ENCODE data around the gene DENND1A. TPM values are rescaled to one million over a fixed set of nuclear protein-coding genes. Genes with fewer than 3 reads are reported as not detected.
"Not testable (repeated sequence)": the region's sequence is repeated elsewhere in the genome, so short reads cannot be mapped to it uniquely, and the experiment has no call there.

DENND1A gene
- total and polyA plus RNA-seq, 7 donors, result 12.8 to 33.2 (median 19.2) TPM

DNA sequence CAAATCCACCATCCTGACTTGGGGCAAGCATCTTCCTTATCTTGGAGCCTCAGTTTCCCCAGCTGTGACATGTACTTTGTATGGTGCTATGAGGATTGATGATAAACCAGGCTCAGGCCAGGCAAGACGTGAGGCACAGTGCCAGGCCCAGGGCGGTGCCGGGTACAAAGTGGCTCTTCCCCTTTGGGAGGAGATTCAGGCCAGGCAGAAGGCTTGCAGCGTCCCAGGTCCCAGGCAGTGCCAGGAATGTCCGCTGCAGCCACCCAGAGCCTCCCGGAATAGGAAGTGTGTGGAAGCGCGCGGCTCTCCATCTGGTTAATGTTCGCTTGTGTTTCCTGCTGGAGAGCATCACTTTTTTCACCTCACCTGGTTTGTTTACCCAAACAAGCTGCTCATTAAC, 12.6 kb upstream of the DENND1A start:
- no peaks in the 10 kb centered on the region for H3K36me3 ChIP-seq
- no peaks in the 10 kb centered on the region for H3K9me3 ChIP-seq
- no peaks in the 10 kb centered on the region for H3K27me3 ChIP-seq
- no peak overlapping the region for H3K4me3 ChIP-seq
- intact Hi-C loops (cut with DNase I), result no loop called here
- TF ChIP-seq EP300 (IDR thresholded peaks at IDR 0.05), result no peak
- TF ChIP-seq, protein P1, sequence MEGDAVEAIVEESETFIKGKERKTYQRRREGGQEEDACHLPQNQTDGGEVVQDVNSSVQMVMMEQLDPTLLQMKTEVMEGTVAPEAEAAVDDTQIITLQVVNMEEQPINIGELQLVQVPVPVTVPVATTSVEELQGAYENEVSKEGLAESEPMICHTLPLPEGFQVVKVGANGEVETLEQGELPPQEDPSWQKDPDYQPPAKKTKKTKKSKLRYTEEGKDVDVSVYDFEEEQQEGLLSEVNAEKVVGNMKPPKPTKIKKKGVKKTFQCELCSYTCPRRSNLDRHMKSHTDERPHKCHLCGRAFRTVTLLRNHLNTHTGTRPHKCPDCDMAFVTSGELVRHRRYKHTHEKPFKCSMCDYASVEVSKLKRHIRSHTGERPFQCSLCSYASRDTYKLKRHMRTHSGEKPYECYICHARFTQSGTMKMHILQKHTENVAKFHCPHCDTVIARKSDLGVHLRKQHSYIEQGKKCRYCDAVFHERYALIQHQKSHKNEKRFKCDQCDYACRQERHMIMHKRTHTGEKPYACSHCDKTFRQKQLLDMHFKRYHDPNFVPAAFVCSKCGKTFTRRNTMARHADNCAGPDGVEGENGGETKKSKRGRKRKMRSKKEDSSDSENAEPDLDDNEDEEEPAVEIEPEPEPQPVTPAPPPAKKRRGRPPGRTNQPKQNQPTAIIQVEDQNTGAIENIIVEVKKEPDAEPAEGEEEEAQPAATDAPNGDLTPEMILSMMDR (IDR thresholded peaks at IDR 0.05), result no peak
- no peak for TF ChIP-seq POLR2A (IDR thresholded peaks at IDR 0.05)
- TF ChIP-seq POLR2AphosphoS5 (IDR thresholded peaks at IDR 0.05), result no peak
- no peaks in the 10 kb centered on the region for H3K4me1 ChIP-seq
- no peak overlapping the region for H3K27ac ChIP-seq
- DNase-seq, result no peak
- 17 to 67% methylated on average over 10 of the region's 10 CpGs for WGBS, 2 donors

DNA sequence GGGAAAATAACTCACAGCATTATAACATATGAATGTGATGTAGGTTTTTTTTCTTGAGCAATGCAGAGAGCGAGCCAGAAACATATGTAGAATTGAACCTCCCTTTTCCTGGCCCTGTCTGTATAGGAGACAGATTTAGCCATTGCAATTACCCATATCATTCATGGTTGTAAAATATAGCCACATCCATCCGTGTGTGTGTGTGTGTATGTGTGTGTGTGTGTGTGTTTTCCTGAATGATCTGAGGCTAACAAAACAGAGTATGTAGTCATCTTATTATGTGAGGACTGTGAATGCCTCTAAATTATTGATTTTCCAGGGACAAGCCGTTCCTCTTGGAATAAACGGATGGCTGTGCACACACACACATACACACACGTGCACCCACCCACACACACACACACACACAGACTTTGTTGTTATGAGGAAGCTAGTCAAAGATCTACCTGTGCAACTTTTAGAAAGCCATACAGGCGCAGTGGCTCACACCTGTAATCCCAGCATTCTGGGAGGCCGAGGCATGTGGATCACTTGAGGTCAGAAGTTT, 11.7 kb upstream of the DENND1A start:
- no peaks in the 10 kb centered on the region for H3K36me3 ChIP-seq
- intact Hi-C loops (cut with DNase I), result no loop called here
- no peak for DNase-seq
- H3K27ac ChIP-seq, result no peak overlapping the region
- TF ChIP-seq POLR2AphosphoS5 (IDR thresholded peaks at IDR 0.05) (no peak), EP300 (IDR thresholded peaks at IDR 0.05) (no peak), POLR2A (IDR thresholded peaks at IDR 0.05) (no peak)
- TF ChIP-seq, protein P1 (IDR thresholded peaks at IDR 0.05), result no peak
- no peak overlapping the region for H3K4me3 ChIP-seq
- peaks cover 0 to 1% (median 0%) of the 10 kb centered on the region in 4 donors for H3K9me3 ChIP-seq
- 40 to 71% methylated on average over 7 of the region's 7 CpGs for WGBS, 2 donors
- H3K27me3 ChIP-seq, result no peaks in the 10 kb centered on the region
- no peaks in the 10 kb centered on the region for H3K4me1 ChIP-seq

DNA sequence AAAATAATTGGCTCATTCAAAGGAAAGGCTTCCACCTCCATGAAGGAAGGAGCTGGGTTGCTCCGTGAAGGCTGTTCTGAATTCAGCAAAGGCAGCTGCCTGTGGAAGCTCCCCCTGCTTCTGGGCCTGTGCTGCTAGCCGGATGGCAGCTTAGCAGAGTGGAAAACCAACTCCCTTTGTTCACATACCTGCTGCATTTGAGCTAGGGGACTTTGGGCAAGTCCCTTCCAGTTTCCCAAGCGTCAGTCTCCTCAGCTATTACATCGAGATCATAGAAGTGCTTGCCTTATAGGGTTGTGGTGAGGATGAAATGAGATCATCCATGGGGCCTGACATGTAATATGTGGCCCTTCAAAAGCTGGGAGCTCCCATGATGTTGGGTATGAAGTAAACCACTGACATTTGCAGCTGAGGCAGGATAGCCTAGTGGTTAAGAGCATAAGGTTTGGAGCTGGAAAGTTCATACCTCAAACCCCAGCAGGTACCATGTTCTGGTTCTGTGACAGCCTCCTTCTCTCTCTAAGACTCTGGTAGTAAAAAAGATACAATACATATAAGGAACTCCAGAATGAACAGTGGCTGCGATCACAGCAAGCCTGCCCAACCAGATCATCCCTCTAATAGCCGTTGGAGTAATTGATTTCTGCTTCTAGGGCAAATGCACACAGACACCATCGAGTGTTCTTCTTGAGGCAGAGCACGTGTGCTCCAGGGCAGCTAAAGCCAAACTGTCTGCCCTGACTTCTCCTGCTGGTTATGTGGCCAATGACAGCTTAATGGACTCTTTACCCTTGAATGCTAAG, 11.0 kb upstream of the DENND1A start:
- 78 to 84% methylated on average over 8 of the region's 8 CpGs for WGBS, 2 donors
- Histone ChIP-seq H3K9me3 (peaks cover 0 to 3% (median 0%) of the 10 kb centered on the region in 4 donors), H3K27me3 (no peaks in the 10 kb centered on the region), H3K27ac (no peak overlapping the region), H3K4me1 (no peaks in the 10 kb centered on the region), H3K4me3 (no peak overlapping the region), H3K36me3 (no peaks in the 10 kb centered on the region)
- intact Hi-C loops (cut with DNase I), result no loop called here
- DNase-seq, result no peak
- no peak for TF ChIP-seq POLR2A (IDR thresholded peaks at IDR 0.05)

DNA sequence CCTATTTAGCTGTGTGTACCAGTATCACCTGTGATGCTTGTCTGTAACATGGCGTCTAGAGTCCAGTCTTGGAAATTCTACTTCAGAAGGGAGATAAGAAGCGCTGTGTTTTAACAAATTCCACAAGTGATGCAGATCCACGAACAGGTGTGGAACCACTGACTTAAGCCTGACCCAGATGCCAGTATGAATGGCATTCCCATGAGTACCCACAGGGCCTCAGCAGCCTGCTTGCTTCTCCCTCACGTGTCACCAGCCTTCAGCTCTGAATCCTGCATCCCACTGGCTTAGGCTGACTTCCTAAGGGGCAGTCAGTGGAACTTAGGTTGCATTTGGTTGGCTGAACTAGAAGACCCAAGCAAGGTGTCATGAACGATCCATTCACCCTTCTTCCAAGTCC, 8.5 kb upstream of the DENND1A start:
- intact Hi-C loops (cut with DNase I), result no loop called here
- WGBS, 2 donors, result 91 to 93% methylated on average over 5 of the region's 5 CpGs
- peaks cover 0 to 3% (median 0%) of the 10 kb centered on the region in 4 donors for H3K9me3 ChIP-seq
- no peak overlapping the region for H3K27ac ChIP-seq
- H3K4me3 ChIP-seq, result no peak overlapping the region
- TF ChIP-seq POLR2A (IDR thresholded peaks at IDR 0.05), result no peak
- TF ChIP-seq POLR2AphosphoS5 (IDR thresholded peaks at IDR 0.05), result no peak
- TF ChIP-seq, protein P1 (IDR thresholded peaks at IDR 0.05), result no peak
- no peak for TF ChIP-seq EP300 (IDR thresholded peaks at IDR 0.05)
- DNase-seq, result no peak
- H3K36me3 ChIP-seq, result no peaks in the 10 kb centered on the region
- no peaks in the 10 kb centered on the region for H3K4me1 ChIP-seq
- H3K27me3 ChIP-seq, result no peaks in the 10 kb centered on the region

DNA sequence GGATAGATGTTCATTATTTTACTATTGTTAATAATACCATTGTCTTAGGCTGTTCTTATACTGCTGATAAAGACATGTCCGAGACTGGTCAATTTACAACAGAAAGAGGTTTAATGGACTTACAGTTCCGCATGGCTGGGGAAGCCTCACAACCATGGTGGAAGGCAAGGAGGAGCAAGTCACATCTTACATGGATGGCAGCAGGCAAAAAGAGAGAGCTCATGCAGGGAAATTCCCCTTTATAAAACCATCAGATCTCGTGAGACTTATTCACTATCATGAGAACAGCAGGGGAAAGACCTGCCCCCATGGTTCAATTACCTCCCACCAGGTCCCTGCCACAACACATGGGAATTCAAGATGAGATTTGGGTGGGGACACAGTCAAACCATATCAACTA, 6.6 kb upstream of the DENND1A start:
- 87 to 89% methylated on average over 3 of the region's 3 CpGs for WGBS, 2 donors
- H3K36me3 ChIP-seq; H3K27me3 ChIP-seq; intact Hi-C loops (cut with DNase I); H3K4me1 ChIP-seq; H3K4me3 ChIP-seq; H3K9me3 ChIP-seq; H3K27ac ChIP-seq; DNase-seq: not testable (repeated sequence)
